ENCODE data around the gene GALC.

GALC gene

DNA sequence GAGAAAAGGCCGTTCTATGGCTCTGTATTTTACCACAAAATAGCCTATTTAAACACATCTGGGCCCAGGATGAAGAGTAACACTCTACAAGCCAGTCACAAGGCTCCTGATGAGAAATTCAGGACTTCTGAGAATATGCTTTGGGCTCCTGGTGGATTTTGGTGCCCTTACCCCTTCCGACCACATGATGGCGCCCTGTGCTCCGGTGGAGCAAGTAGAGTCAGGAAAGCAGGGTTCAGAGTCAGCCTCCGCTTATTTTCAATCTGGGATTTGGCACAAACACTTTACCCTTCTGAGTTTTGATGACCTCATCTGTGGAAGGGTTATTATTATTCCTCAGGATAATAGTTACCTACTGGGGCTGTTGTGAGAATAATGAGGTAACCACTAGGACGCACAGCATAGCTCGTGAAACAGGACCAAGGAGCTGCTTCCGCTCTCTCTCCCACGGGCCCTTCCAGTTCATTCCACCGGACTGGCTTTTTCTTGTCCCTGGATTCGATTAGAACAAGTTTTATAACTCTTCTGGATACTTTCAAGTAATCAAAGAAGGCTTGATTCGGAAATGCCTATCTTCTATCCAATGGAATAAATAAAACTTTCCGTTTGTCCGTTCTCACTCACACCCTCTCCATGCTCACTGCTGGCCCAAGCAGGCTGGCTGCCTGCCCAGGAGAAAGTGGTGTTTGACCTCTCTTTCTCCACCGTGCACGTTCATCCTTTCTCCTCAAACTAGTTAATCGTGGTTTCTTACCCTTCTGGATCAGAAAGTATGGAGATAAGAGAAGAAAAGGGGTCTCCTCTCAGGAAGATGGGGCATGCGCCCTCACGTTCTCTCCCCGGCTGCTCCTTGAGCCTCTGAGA is 104.6 kb downstream of the GALC start:
- DNase-seq (ENCODE audit: low read depth in 2 of 2, low spot score in 1 of 2), result no peak

DNA sequence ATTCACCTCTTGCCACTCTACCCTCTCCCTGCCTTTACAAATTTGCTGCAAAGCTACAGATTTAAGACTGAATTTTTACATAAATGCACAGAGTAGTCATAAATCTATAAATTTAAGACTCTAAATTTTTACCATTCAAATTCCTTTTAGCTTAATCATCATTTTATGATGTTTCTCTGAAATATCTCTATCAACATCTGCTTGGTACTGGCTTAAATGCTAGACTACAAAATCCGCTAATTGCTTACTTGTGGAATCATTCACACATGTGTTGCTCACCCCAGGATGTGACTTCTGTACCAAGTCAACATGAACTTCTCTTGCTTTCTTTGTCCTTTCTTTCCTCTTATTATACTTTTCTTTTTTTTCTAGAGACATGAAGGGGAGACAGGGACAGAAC is 109.2 kb downstream of the GALC start:
- no peak for DNase-seq (ENCODE audit: low read depth in 2 of 2, low spot score in 1 of 2)

All from stimulated activated CD8-positive, alpha-beta memory T cell treated with anti-CD3 and anti-CD28 coated beads, Interleukin-4, amount 100 ng/mL, for 1 hour (primary cell).